Muscle layer of duodenum (tissue), 2 donors: Measurements from ENCODE around the gene NEGR1.

Source experiments
- H3K27ac ChIP-seq: one replicate; pipeline ENCODE4 v1.7.0; 2013; ENCODE audit warnings: mild to moderate bottlenecking, low read length
- H3K27me3 ChIP-seq: one replicate; pipeline ENCODE4 v1.7.0; 2013; ENCODE audit warnings: low read depth, mild to moderate bottlenecking, control low read depth, low read length
- H3K36me3 ChIP-seq, 2 donors: one replicate each; pipeline ENCODE4 v1.7.0; 2013; ENCODE audit warnings: low read length in 2 of 2, control low read depth in 1 of 2, mild to moderate bottlenecking in 1 of 2; ENCODE audit not compliant: insufficient read depth in 2 of 2, control insufficient read depth in 1 of 2
- H3K4me1 ChIP-seq, 2 donors: one replicate each; pipeline ENCODE4 v1.7.0; 2013; ENCODE audit warnings: low read length in 2 of 2, mild to moderate bottlenecking in 2 of 2, control low read depth in 1 of 2, moderate library complexity in 1 of 2; ENCODE audit not compliant: insufficient read depth in 2 of 2, control insufficient read depth in 1 of 2
- H3K4me3 ChIP-seq, 2 donors: one replicate each; pipeline ENCODE4 v1.7.0; 2013; ENCODE audit warnings: low read length in 2 of 2, low read depth in 1 of 2, mild to moderate bottlenecking in 1 of 2
- H3K9me3 ChIP-seq, 2 donors: one replicate each; pipeline ENCODE4 v1.7.0; 2013; ENCODE audit warnings: low read length in 2 of 2, control low read depth in 1 of 2, mild to moderate bottlenecking in 1 of 2; ENCODE audit not compliant: control insufficient read depth in 1 of 2
- donor health status: healthy.

Gene NEGR1

DNA sequence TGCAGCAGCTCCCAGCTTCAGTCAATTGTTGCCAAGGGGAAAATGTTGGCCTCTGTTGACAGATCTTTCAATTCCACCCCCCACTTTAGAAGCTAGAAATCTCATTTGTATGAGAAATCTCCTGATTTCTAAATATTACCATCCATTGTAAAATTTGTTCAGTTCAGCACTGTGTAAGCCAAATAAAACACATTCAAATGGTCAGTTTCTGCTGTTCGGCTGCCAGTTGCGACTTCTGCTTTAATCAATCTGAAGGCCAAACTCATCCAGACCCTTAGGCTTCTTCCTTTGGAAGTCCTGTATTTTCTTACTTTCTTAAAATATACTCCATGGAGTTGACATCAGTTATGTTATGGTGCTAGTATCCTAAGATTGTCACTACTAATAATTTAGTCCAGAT lies 920.3 kb downstream of the NEGR1 start:
- Histone ChIP-seq H3K27me3 (no peaks in the 10 kb centered on the region), H3K36me3 (no peaks in the 10 kb centered on the region), H3K27ac (no peak overlapping the region), H3K4me3 (no peak overlapping the region), H3K9me3 (no peaks in the 10 kb centered on the region), H3K4me1 (peaks cover 0 to 3% of the 10 kb centered on the region in 2 donors)

DNA sequence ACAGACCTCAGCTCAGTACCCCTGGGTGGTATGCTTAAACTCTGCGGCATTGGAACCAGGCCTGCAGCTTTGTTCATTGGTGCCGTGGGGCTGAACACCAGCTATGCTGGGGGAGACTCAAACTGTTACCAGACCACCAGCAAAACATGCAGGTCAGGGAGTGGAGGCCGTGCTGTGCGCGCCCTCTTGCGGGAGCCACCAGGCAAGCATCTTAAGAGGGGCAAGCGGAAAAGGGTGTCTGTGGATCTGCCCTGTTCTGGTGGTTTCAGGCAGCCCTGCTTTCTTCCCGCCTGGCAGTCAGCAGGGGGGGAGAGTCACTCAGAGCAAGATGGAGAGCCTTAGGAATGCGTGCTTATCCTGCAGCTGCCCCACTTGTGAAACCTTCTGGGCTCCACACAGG lies 924.6 kb downstream of the NEGR1 start:
- Histone ChIP-seq H3K9me3 (no peaks in the 10 kb centered on the region), H3K4me1 (no peaks in the 10 kb centered on the region), H3K27ac (no peak overlapping the region)

DNA sequence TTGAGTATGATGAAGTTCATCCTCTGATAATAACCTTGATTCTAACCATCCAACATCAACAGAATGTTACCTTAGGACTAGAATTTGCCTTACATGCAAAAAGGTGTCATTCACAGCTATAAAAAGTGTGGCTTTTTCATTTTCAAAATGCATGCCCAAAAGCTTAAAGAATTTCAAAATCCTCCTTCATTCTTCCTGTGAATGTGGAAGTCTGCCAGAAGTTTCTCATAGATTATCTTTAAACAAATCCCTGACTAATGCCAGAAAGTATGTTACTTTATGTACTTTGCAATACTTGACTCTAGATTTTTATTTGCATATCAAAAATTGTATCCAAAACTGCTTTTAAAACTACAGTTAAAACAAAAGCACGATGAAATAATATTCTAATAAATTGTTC lies 930.9 kb downstream of the NEGR1 start:
- Histone ChIP-seq H3K4me1 (no peaks in the 10 kb centered on the region), H3K36me3 (no peaks in the 10 kb centered on the region), H3K9me3 (peaks cover 0 to 2% of the 10 kb centered on the region in 2 donors), H3K27ac (no peak overlapping the region), H3K27me3 (no peaks in the 10 kb centered on the region), H3K4me3 (no peak overlapping the region)

More for the DNA sequence above, 924.6 kb downstream of the NEGR1 start:
- Histone ChIP-seq H3K27me3 (no peaks in the 10 kb centered on the region), H3K36me3 (no peaks in the 10 kb centered on the region), H3K4me3 (no peak overlapping the region)

DNA sequence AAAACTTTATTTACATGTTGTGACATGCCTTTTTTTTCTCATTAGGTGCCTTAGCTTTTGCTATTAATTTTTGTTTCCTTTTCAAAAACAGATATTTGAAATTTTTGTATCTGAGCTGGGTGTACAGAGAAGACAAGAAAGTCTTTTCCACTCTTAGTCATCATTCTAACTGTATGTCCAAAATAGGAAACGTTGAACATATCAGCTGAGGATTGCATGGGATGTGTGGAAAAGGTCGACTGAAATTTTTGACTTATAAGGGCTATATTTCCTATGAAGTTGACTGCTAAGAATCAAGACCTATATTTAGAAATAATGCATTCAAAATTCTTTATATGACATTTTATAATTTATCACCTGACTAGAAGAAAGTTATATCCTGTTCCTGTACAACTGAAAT lies 931.5 kb downstream of the NEGR1 start:
- Histone ChIP-seq H3K9me3 (peaks cover 0 to 2% of the 10 kb centered on the region in 2 donors), H3K27me3 (no peaks in the 10 kb centered on the region), H3K4me3 (no peak overlapping the region), H3K27ac (no peak overlapping the region), H3K36me3 (no peaks in the 10 kb centered on the region), H3K4me1 (no peaks in the 10 kb centered on the region)

DNA sequence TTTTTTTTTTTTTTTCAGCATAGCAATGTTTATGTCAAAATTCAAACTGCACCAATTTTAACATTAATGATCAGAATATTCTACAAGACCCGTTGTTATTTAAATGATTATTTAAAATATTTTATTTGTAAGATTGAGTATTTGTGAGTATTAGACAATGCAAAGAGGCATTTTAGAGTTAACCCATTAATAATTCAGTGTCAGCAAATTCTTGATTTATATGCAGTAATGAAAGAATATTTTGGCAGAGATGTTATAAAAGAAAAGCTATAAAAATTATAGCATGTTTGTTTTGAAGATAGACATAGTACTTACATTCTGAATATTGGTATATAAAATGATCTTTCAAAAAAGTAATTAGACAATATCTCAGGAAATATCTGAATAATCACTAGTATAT lies 932.0 kb downstream of the NEGR1 start:
- no peaks in the 10 kb centered on the region for H3K36me3 ChIP-seq
- no peak overlapping the region for H3K27ac ChIP-seq
- H3K9me3 ChIP-seq, result peaks cover 0 to 2% of the 10 kb centered on the region in 2 donors
- H3K27me3 ChIP-seq, result no peaks in the 10 kb centered on the region
- H3K4me3 ChIP-seq, result no peak overlapping the region
- H3K4me1 ChIP-seq, result no peaks in the 10 kb centered on the region
